ENCODE data around the gene PLXNC1. TPM values are rescaled to one million over a fixed set of nuclear protein-coding genes. Genes with fewer than 3 reads are reported as not detected.

PLXNC1 gene
- total and polyA plus RNA-seq, 9 of the 15 experiments (the other 6 are each of a cell fraction or from before 2014, with no cell fraction given): 0.08 to 0.87 (median 0.28) TPM

DNA sequence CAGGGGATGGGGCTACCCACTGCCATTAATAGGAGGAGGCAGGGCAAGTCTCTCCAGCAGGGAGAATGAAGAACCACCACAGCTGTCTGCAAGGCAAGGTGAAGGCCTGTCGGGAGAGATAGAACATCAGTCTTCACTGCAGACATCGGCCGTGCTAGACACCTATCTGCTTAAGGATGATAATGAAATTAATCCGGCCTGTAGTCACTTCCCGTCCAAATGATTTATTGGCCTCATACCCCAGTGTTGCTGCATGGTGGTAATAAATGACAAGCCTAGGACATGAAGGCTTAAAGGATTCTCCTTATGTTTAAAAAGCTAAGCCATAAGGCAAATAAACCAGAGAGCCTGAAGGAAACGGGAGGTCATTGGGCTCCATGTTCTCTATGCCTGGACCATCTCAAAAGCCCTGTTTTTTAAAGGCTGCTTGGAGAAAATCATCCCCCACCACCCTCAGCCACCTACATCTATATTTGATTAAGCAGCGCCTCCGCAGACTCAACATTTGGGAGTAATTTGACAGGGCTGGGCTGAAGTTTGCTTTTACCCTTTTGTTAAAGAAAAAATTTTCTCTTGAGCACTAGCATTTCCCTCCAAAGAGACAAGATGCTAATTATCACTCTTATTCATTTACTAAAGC is 137.7 kb downstream of the PLXNC1 start:
- no peak overlapping the region for H3K4me2 ChIP-seq (ENCODE audit: insufficient read depth, low read length)
- CTCF ChIA-PET (ENCODE audit: low intra/inter-chr PET ratio): no interaction called here
- H3K9ac ChIP-seq (ENCODE audit: insufficient read depth in 1 of 2, low read depth in 2 of 2, low read length in 2 of 2): no peak overlapping the region
- H3K9me1 ChIP-seq (ENCODE audit: control insufficient read depth, insufficient read depth, low read length): no peaks in the 10 kb centered on the region
- no peaks in the 10 kb centered on the region for H3K36me3 ChIP-seq (ENCODE audit: control insufficient read depth, insufficient read depth, low read length)
- ATAC-seq (peak; percentile 17; the same call in 1 of the 3 replicates), FAIRE-seq (peak; percentile 80), DNase-seq (ENCODE audit: extremely low read depth in 1 of 4, low spot score in 3 of 4) (peak in 2 of 4 experiments; percentile 21 to 45)
- peaks cover 10 to 12% of the 10 kb centered on the region in 2 experiments; a peak in 3 of 5 replicates for H3K4me1 ChIP-seq (replicated peaks in 1 of 2; ENCODE audit: control insufficient read depth in 2 of 2, insufficient read depth in 2 of 2, low read length in 2 of 2)
- POLR2A ChIA-PET: no interaction called here
- H4K20me1 ChIP-seq (replicated peaks; ENCODE audit: control insufficient read depth, insufficient read depth, low read length): no peaks in the 10 kb centered on the region; the same call in 1 of the 2 replicates
- H3K27me3 ChIP-seq (ENCODE audit: control insufficient read depth in 2 of 2, insufficient read depth in 2 of 2, low read length in 2 of 2): no peaks in the 10 kb centered on the region
- intact Hi-C loops (cut with micrococcal nuclease) (no loop called here), in situ Hi-C loops (cut with MboI) (no loop called here)
- H3K79me2 ChIP-seq (ENCODE audit: control insufficient read depth, insufficient read depth, low read length): no peaks in the 10 kb centered on the region
- BruUV-seq (replicated peaks): no TSS peak
- H2AFZ ChIP-seq (ENCODE audit: low read depth, low read length): no peak overlapping the region
- H3K4me3 ChIP-seq: no peak overlapping the region
- no peak overlapping the region for H3K27ac ChIP-seq (ENCODE audit: extremely low read depth, low read depth, low read length)
- no peaks in the 10 kb centered on the region for H3K9me3 ChIP-seq (replicated peaks; ENCODE audit: control insufficient read depth, insufficient read depth, low read depth, low read length)
- 29% methylated on average over 8 of the region's 8 CpGs for WGBS (ENCODE audit: insufficient coverage, low coverage, missing lambda C conversion rate)
- no peak for TF ChIP-seq ZC3H8 (IDR thresholded peaks at IDR 0.05)
- TF ChIP-seq, protein P1, sequence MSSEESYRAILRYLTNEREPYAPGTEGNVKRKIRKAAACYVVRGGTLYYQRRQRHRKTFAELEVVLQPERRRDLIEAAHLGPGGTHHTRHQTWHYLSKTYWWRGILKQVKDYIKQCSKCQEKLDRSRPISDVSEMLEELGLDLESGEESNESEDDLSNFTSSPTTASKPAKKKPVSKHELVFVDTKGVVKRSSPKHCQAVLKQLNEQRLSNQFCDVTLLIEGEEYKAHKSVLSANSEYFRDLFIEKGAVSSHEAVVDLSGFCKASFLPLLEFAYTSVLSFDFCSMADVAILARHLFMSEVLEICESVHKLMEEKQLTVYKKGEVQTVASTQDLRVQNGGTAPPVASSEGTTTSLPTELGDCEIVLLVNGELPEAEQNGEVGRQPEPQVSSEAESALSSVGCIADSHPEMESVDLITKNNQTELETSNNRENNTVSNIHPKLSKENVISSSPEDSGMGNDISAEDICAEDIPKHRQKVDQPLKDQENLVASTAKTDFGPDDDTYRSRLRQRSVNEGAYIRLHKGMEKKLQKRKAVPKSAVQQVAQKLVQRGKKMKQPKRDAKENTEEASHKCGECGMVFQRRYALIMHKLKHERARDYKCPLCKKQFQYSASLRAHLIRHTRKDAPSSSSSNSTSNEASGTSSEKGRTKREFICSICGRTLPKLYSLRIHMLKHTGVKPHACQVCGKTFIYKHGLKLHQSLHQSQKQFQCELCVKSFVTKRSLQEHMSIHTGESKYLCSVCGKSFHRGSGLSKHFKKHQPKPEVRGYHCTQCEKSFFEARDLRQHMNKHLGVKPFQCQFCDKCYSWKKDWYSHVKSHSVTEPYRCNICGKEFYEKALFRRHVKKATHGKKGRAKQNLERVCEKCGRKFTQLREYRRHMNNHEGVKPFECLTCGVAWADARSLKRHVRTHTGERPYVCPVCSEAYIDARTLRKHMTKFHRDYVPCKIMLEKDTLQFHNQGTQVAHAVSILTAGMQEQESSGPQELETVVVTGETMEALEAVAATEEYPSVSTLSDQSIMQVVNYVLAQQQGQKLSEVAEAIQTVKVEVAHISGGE (CRISPR knock-in tag; IDR thresholded peaks at IDR 0.05): 0 out of 6 replicates have a peak, but pooled peaks of 1 of the 3 experiments have one; percentile 33
- peak; percentile 87 for TF ChIP-seq SMAD4 (CRISPR knock-in tag; conservative IDR thresholded peaks at IDR 0.05)
- TF ChIP-seq ZNF165 (CRISPR knock-in tag; IDR thresholded peaks at IDR 0.05; ENCODE audit: borderline replicate concordance): no peak
- TF ChIP-seq TEAD4 (IDR thresholded peaks at IDR 0.05; ENCODE audit: low read length): peak; percentile 75
- TF ChIP-seq TEAD4 (CRISPR knock-in tag; IDR thresholded peaks at IDR 0.05; ENCODE audit: borderline replicate concordance): no peak
- no peak for TF ChIP-seq GTF2A2 (tag; IDR thresholded peaks at IDR 0.05)
- no peak for TF ChIP-seq ZNF668 (CRISPR knock-in tag; IDR thresholded peaks at IDR 0.05)
- TF ChIP-seq RBM39 (optimal IDR thresholded peaks at IDR 0.05; ENCODE audit: low read depth, low read length): no peak
- TF ChIP-seq, protein P2, sequence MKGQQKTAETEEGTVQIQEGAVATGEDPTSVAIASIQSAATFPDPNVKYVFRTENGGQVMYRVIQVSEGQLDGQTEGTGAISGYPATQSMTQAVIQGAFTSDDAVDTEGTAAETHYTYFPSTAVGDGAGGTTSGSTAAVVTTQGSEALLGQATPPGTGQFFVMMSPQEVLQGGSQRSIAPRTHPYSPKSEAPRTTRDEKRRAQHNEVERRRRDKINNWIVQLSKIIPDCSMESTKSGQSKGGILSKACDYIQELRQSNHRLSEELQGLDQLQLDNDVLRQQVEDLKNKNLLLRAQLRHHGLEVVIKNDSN (CRISPR knock-in tag; IDR thresholded peaks at IDR 0.05): no peak
- TF ChIP-seq PML (IDR thresholded peaks at IDR 0.05; ENCODE audit: low read length): 0 out of 2 replicates have a peak, but pooled peaks have one; percentile 30
- TF ChIP-seq, protein P3, sequence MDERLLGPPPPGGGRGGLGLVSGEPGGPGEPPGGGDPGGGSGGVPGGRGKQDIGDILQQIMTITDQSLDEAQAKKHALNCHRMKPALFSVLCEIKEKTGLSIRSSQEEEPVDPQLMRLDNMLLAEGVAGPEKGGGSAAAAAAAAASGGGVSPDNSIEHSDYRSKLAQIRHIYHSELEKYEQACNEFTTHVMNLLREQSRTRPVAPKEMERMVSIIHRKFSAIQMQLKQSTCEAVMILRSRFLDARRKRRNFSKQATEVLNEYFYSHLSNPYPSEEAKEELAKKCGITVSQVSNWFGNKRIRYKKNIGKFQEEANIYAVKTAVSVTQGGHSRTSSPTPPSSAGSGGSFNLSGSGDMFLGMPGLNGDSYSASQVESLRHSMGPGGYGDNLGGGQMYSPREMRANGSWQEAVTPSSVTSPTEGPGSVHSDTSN (CRISPR knock-in tag; IDR thresholded peaks at IDR 0.05; ENCODE audit: low read depth): no peak
- TF ChIP-seq, protein P3 (tag; conservative IDR thresholded peaks at IDR 0.05; ENCODE audit: low read depth): peak; percentile 78
- TF ChIP-seq KLF16 (IDR thresholded peaks at IDR 0.05): no peak
- TF ChIP-seq CBFA2T2 (conservative IDR thresholded peaks at IDR 0.05): peak; percentile 73
- no peak for TF ChIP-seq KLF6 (CRISPR knock-in tag; IDR thresholded peaks at IDR 0.05; ENCODE audit: borderline replicate concordance)
- TF ChIP-seq CXXC5 (CRISPR knock-in tag; IDR thresholded peaks at IDR 0.05): peak; percentile 31

All from K562 (cell line).